Measurements from ENCODE around the gene MRPL51.

MRPL51 gene

DNA sequence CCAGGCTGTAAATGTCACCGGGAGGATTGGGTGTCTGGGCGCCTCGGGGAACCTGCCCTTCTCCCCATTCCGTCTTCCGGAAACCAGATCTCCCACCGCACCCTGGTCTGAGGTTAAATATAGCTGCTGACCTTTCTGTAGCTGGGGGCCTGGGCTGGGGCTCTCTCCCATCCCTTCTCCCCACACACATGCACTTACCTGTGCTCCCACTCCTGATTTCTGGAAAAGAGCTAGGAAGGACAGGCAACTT lies 42.6 kb upstream of the MRPL51 start:
- Histone ChIP-seq H3K27me3 (replicated peaks; ENCODE audit: control insufficient read depth, insufficient read depth, low read length) (no peaks in the 10 kb centered on the region), H3K36me3 (ENCODE audit: control insufficient read depth, insufficient read depth, low read length) (peaks cover 37% of the 10 kb centered on the region), H3K4me3 (replicated peaks; ENCODE audit: low read depth, low read length) (peak overlapping the region; percentile 97)
- no peak for DNase-seq (ENCODE audit: extremely low read depth, insufficient read length)
- TF ChIP-seq, protein P1, sequence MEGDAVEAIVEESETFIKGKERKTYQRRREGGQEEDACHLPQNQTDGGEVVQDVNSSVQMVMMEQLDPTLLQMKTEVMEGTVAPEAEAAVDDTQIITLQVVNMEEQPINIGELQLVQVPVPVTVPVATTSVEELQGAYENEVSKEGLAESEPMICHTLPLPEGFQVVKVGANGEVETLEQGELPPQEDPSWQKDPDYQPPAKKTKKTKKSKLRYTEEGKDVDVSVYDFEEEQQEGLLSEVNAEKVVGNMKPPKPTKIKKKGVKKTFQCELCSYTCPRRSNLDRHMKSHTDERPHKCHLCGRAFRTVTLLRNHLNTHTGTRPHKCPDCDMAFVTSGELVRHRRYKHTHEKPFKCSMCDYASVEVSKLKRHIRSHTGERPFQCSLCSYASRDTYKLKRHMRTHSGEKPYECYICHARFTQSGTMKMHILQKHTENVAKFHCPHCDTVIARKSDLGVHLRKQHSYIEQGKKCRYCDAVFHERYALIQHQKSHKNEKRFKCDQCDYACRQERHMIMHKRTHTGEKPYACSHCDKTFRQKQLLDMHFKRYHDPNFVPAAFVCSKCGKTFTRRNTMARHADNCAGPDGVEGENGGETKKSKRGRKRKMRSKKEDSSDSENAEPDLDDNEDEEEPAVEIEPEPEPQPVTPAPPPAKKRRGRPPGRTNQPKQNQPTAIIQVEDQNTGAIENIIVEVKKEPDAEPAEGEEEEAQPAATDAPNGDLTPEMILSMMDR (IDR thresholded peaks at IDR 0.05; ENCODE audit: insufficient read depth, low read length, poor library complexity, severe bottlenecking), result no peak

DNA sequence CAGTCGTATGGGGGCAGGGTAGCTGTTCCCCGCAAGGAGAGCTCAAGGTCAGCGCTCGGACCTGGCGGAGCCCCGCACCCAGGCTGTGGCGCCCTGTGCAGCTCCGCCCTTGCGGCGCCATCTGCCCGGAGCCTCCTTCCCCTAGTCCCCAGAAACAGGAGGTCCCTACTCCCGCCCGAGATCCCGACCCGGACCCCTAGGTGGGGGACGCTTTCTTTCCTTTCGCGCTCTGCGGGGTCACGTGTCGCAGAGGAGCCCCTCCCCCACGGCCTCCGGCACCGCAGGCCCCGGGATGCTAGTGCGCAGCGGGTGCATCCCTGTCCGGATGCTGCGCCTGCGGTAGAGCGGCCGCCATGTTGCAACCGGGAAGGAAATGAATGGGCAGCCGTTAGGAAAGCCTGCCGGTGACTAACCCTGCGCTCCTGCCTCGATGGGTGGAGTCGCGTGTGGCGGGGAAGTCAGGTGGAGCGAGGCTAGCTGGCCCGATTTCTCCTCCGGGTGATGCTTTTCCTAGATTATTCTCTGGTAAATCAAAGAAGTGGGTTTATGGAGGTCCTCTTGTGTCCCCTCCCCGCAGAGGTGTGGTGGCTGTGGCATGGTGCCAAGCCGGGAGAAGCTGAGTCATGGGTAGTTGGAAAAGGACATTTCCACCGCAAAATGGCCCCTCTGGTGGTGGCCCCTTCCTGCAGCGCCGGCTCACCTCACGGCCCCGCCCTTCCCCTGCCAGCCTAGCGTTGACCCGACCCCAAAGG lies 42.1 kb upstream of the MRPL51 start:
- peaks cover 41% of the 10 kb centered on the region for H3K36me3 ChIP-seq (ENCODE audit: control insufficient read depth, insufficient read depth, low read length)
- DNase-seq (ENCODE audit: extremely low read depth, insufficient read length), result peak; percentile 83
- peak overlapping the region; percentile 97 for H3K4me3 ChIP-seq (replicated peaks; ENCODE audit: low read depth, low read length)
- TF ChIP-seq, protein P1 (IDR thresholded peaks at IDR 0.05; ENCODE audit: insufficient read depth, low read length, poor library complexity, severe bottlenecking), result no peak
- H3K27me3 ChIP-seq (replicated peaks; ENCODE audit: control insufficient read depth, insufficient read depth, low read length), result no peaks in the 10 kb centered on the region

GRCh38 chr12:6534695-6534944 lies 41.6 kb upstream of the MRPL51 start:
- peaks cover 44% of the 10 kb centered on the region for H3K36me3 ChIP-seq (ENCODE audit: control insufficient read depth, insufficient read depth, low read length)
- peak overlapping the region; percentile 97 for H3K4me3 ChIP-seq (replicated peaks; ENCODE audit: low read depth, low read length)
- TF ChIP-seq, protein P1 (IDR thresholded peaks at IDR 0.05; ENCODE audit: insufficient read depth, low read length, poor library complexity, severe bottlenecking), result no peak
- H3K27me3 ChIP-seq (replicated peaks; ENCODE audit: control insufficient read depth, insufficient read depth, low read length), result no peaks in the 10 kb centered on the region
- DNase-seq (ENCODE audit: extremely low read depth, insufficient read length), result no peak

GRCh38 chr12:6533923-6534694 lies 41.0 kb upstream of the MRPL51 start, which contains the start of gene GAPDH:
GAPDH (plus strand) TSS chr12:6534517; CDS start chr12:6534833, 316 bp downstream.
- peaks cover 48% of the 10 kb centered on the region for H3K36me3 ChIP-seq (ENCODE audit: control insufficient read depth, insufficient read depth, low read length)
- peak within 1 kb of the TSS; percentile 97 for H3K4me3 ChIP-seq (replicated peaks; ENCODE audit: low read depth, low read length)
- H3K27me3 ChIP-seq (replicated peaks; ENCODE audit: control insufficient read depth, insufficient read depth, low read length), result no peaks in the 10 kb centered on the region
- DNase-seq (ENCODE audit: extremely low read depth, insufficient read length), result peak; percentile 96
- TF ChIP-seq, protein P1 (IDR thresholded peaks at IDR 0.05; ENCODE audit: insufficient read depth, low read length, poor library complexity, severe bottlenecking), result no peak

- Histone ChIP-seq H3K27me3 (replicated peaks; ENCODE audit: control insufficient read depth, insufficient read depth, low read length) (no peaks in the 10 kb centered on the region), H3K4me3 (replicated peaks; ENCODE audit: low read depth, low read length) (peak overlapping the region; percentile 97), H3K36me3 (ENCODE audit: control insufficient read depth, insufficient read depth, low read length) (peaks cover 50% of the 10 kb centered on the region)
- TF ChIP-seq, protein P1 (IDR thresholded peaks at IDR 0.05; ENCODE audit: insufficient read depth, low read length, poor library complexity, severe bottlenecking), result no peak
- DNase-seq (ENCODE audit: extremely low read depth, insufficient read length), result peak; percentile 87
Observed at GRCh38 chr12:6533653-6533922, 40.5 kb upstream of the MRPL51 start.
